ENCODE measurements around the gene ATP11A. TPM values are rescaled to one million over a fixed set of nuclear protein-coding genes. Genes with fewer than 3 reads are reported as not detected.

The ATP11A gene
- total and polyA plus RNA-seq, 7 donors: 0.69 to 22.9 (median 9.6) TPM

GRCh38 chr13:112733661-112734379, 44.0 kb downstream of the ATP11A start:
- no peak overlapping the region for H3K4me3 ChIP-seq

DNA sequence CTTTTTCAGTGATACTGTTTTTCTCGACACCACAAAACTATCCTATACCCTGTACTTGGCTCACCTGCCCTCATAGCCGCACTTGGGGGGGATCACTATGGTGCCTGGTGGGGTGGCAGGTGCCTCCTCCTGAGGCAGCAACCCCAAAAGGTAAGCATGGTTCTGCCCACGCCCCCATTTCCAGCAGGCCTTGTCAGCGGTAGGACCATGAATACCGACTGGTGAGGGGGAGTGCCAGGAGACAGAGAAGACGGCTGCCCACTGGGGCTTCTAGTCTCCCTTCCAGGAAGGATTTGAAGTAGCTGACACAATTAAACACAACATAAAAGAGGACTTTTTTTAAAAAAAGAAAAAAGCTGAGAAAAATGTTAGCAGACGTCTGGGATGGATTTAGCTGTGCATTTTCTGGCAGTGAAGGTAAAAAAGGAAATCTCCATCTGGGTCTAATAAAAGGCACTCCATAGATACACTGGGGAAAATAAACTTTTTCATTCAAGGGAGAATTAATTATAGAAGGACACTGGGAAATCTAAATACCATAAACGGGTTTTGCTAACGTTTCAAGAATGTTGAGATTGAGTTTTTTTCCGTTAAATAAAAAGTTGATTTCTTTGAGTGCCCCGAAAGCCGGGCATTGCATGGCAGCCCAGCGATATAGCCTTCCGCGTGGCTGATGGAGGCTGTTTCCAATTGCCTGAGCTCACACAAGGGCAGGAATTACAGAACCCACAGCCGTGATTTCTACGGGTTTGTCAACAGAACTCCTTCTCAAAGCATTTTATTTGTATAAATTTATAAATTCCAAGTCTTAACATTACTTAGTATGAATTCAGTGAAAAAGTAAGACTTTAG, 45.1 kb downstream of the ATP11A start:
- TF ChIP-seq CTCF (IDR thresholded peaks at IDR 0.05): no peak
- no peak for TF ChIP-seq EP300 (IDR thresholded peaks at IDR 0.05)
- no peak for TF ChIP-seq POLR2AphosphoS5 (IDR thresholded peaks at IDR 0.05)
- no peak for TF ChIP-seq POLR2A (IDR thresholded peaks at IDR 0.05)
- Histone ChIP-seq H3K27ac (no peak overlapping the region), H3K36me3 (no peaks in the 10 kb centered on the region), H3K4me1 (peaks cover 0 to 5% (median 0%) of the 10 kb centered on the region in 4 donors), H3K27me3 (no peaks in the 10 kb centered on the region), H3K9me3 (no peaks in the 10 kb centered on the region), H3K4me3 (no peak overlapping the region)
- WGBS, 2 donors: 87 to 92% methylated on average over 17 of the region's 17 CpGs
- DNase-seq: no peak
- intact Hi-C loops (cut with DNase I): no loop called here

More at GRCh38 chr13:112733661-112734379, 44.0 kb downstream of the ATP11A start:
- Histone ChIP-seq H3K36me3 (no peaks in the 10 kb centered on the region), H3K27ac (no peak overlapping the region), H3K4me1 (peaks cover 0 to 13% (median 0%) of the 10 kb centered on the region in 4 donors), H3K9me3 (no peaks in the 10 kb centered on the region), H3K27me3 (no peaks in the 10 kb centered on the region)
- intact Hi-C loops (cut with DNase I): no loop called here
- TF ChIP-seq POLR2A (IDR thresholded peaks at IDR 0.05): no peak
- TF ChIP-seq EP300 (IDR thresholded peaks at IDR 0.05): no peak
- TF ChIP-seq CTCF (IDR thresholded peaks at IDR 0.05): no peak
- no peak for TF ChIP-seq POLR2AphosphoS5 (IDR thresholded peaks at IDR 0.05)
- DNase-seq: no peak
- 81 to 87% methylated on average over 7 of the region's 7 CpGs for WGBS, 2 donors

- TF ChIP-seq EP300 (IDR thresholded peaks at IDR 0.05): no peak
- TF ChIP-seq POLR2A (IDR thresholded peaks at IDR 0.05): no peak
- no peak for TF ChIP-seq CTCF (IDR thresholded peaks at IDR 0.05)
- TF ChIP-seq POLR2AphosphoS5 (IDR thresholded peaks at IDR 0.05): no peak
- H3K36me3 ChIP-seq: no peaks in the 10 kb centered on the region
- DNase-seq: no peak
- H3K4me1 ChIP-seq: no peaks in the 10 kb centered on the region
- H3K4me3 ChIP-seq: no peak overlapping the region
- H3K9me3 ChIP-seq: no peaks in the 10 kb centered on the region
- H3K27ac ChIP-seq: no peak overlapping the region
- no peaks in the 10 kb centered on the region for H3K27me3 ChIP-seq
- WGBS, 2 donors: 95% methylated on average over 17 of the region's 17 CpGs
- intact Hi-C loops (cut with DNase I): no loop called here
Measured at GRCh38 chr13:112735791-112736190, 46.0 kb downstream of the ATP11A start.

- Histone ChIP-seq H3K27ac (no peak overlapping the region), H3K4me3 (no peak overlapping the region), H3K27me3 (no peaks in the 10 kb centered on the region), H3K9me3 (no peaks in the 10 kb centered on the region), H3K36me3 (no peaks in the 10 kb centered on the region), H3K4me1 (no peaks in the 10 kb centered on the region)
- WGBS, 2 donors: 92% methylated on average over 9 of the region's 9 CpGs
- intact Hi-C loops (cut with DNase I): no loop called here
- DNase-seq: no peak
- TF ChIP-seq CTCF (IDR thresholded peaks at IDR 0.05): no peak
Measured at GRCh38 chr13:112737294-112737693, 47.5 kb downstream of the ATP11A start.

All from sigmoid colon (tissue), 7 donors.